SK-N-MC (cell line): ENCODE results near the gene ERC2.

ENCODE experiments used
- EZH2 ChIP-seq: fragments of 200-600 bp; sonication (generic); IDR thresholded peaks from one replicate; pipeline ENCODE4 v1.6.1; 2017; ENCODE audit warnings: antibody characterized with exemption
- FOXP2 ChIP-seq: optimal IDR thresholded peaks from 2 replicates; pipeline ENCODE3; 2011; ENCODE audit warnings: mild to moderate bottlenecking, moderate library complexity; ENCODE audit not compliant: insufficient read depth; ENCODE audit errors: extremely low read length, control extremely low read depth
- POLR2AphosphoS5 ChIP-seq: IDR thresholded peaks from 2 replicates; pipeline ENCODE4 v1.6.1; 2012; ENCODE audit warnings: mild to moderate bottlenecking, low read depth, low read length, borderline replicate concordance

- TF ChIP-seq EZH2 (no peak), POLR2AphosphoS5 (no peak), FOXP2 (no peak)
Observed at GRCh38 chr3:55596212-55596611, 872.1 kb downstream of the ERC2 start.
